Fibroblast of skin of right quadriceps (primary cell): Measurements from ENCODE around the gene ANGEL2.
"Not testable (repeated sequence)": the region's sequence is repeated elsewhere in the genome, so short reads cannot be mapped to it uniquely, and the experiment has no call there.

Experiments
- DNase-seq: peaks from one replicate; pipeline ENCODE4 v3.0.0-alpha.2; 2013

ANGEL2 gene, protein sequence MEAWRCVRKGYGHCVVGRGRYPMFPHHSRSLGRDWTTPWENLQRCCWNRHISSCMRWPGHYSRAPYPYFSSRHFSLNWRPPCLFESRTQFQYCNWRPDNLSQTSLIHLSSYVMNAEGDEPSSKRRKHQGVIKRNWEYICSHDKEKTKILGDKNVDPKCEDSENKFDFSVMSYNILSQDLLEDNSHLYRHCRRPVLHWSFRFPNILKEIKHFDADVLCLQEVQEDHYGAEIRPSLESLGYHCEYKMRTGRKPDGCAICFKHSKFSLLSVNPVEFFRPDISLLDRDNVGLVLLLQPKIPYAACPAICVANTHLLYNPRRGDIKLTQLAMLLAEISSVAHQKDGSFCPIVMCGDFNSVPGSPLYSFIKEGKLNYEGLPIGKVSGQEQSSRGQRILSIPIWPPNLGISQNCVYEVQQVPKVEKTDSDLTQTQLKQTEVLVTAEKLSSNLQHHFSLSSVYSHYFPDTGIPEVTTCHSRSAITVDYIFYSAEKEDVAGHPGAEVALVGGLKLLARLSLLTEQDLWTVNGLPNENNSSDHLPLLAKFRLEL

DNA sequence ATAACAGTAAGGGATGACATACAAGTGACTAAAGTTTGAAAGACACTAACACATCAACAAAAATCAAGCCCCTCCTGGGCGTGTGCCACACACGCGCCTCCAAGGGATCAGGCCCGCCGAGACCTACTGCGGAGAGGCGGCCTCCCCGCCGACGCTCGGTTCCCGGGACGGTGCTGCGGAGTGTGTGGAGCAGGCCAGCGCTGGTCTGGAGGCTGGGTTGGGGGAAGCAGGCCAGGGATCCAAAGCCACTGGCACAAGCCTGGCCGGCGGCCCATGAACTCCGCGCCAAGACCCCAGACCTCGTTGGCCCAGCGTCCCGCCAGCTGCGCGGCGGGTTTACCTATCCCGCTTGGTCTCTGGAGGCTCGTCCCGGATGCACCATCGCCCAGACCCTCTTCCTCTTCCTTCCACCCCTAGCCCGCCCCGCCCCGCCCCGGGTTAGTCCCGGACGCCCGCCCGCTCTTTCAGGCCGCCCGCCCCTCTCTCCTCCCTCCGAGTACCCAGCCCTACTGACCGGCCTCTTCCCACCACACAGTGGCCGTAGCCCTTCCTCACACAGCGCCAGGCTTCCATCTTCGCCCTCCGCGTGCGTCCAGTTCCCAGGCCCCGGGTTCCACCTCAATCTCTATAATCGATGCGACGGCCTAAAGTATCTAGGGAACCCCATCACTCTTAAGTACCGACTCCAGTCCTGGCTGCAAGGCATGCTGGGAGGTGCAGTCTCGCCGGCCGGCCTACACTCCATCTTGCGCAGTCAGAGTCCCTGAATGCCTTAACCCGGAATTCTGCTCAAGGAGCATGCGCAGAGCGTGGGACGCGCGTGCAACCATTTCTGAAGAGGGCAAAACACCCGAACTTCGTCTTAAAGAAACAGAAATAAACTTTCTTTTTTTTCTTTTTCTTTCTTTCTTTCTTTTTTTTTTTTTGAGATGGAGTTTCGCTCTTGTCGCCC, at the start of gene ANGEL2:
Gene ANGEL2, minus strand, starts transcription at position 769 of the 952 bp plus-strand sequence. Its CDS starts 196 bp downstream, at position 573.
- DNase-seq, result peak; percentile 97

DNA sequence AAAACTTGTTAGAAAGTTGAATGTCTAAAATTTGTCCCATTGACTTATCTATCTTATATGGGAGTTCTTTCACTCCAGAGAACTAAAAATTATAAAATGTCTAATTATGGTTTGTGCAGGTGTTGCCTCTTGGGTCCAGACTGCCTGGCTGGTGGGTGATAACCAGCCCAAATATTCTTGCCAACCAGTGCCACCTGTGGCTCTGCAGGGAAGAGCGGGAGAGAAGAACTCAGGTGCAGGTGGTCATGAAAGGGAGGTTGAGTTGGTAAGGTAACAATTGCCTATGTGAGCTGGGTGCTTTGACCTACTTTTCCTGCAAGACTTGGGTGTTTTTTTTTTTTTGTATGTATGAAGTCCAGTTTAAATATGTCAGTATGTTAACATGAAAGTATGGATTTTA, 45.6 kb upstream of the ANGEL2 start:
- no peak for DNase-seq

DNA sequence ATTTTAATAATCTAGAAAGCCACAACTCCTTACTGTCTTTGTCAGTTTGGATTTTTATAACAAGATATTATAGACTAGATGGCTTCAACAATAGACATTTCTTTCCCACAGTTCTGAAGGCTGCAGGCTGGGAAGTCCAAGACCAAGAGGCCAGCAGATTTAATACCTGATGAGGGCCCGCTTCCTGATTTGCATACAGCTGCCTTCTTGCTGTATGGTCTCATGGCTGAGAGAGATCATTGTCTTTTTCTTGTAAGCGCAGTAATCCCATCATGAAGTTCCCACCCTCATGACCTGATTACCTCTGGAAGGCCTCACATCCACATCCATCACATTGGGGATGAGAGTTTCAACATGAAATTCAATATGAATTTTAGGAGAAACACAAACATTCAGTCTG, 45.2 kb upstream of the ANGEL2 start:
- no peak for DNase-seq

DNA sequence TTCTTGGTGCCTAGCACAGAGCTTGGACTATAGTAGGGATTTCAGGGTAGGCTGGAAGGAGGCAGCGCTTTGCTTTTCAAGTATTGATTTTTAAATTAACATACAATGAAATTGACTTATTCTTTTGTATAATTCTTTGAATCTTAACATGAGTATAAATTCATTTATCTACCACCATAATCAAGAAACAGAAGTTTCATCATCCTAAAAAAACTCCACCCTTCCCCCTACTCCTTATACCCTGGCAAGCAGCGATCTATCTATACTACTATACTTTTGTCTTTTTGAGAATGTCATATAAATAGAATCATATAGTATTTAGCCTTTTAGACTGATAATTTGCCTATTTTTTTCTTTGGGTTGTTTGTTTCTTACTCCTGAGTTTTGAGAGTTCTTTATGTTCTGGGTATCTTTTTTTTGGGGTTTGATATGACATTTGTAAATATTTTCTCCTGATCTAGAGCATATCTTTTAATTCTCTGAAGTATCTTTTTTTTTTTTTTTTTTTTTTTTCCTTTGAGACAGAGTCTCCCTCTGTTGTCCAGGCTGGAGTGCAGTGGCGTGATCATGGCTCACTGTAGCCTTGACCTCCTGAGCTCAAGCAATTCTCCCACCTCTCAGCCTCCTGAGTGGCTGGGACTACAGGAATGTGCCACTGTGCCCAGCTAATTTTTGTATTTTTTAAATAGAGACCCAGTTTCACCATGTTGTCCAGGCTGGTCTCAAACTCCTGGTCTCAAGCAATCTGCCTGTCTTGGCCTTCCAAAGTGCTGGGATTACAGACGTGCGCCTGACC, 41.8 kb upstream of the ANGEL2 start:
- DNase-seq, result no peak

DNA sequence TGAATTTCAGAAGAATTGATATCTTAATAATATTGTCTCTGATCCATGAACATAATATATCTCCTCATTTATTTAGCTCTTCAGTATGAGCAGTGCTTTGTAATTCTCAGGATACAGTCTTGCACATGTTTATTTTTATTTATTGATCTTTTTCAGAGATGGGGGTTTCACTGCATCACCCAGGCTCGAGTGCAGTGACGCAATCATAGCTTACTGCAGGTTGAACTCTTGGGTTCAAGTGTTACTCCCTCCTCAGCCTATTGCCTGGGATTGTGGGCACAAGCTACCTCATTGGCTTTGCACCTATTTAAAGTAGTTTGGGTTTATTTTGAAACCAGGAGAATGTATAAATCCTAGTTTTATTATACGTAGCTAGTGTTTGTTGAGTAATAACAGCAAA, 40.1 kb upstream of the ANGEL2 start:
- DNase-seq, result no peak

DNA sequence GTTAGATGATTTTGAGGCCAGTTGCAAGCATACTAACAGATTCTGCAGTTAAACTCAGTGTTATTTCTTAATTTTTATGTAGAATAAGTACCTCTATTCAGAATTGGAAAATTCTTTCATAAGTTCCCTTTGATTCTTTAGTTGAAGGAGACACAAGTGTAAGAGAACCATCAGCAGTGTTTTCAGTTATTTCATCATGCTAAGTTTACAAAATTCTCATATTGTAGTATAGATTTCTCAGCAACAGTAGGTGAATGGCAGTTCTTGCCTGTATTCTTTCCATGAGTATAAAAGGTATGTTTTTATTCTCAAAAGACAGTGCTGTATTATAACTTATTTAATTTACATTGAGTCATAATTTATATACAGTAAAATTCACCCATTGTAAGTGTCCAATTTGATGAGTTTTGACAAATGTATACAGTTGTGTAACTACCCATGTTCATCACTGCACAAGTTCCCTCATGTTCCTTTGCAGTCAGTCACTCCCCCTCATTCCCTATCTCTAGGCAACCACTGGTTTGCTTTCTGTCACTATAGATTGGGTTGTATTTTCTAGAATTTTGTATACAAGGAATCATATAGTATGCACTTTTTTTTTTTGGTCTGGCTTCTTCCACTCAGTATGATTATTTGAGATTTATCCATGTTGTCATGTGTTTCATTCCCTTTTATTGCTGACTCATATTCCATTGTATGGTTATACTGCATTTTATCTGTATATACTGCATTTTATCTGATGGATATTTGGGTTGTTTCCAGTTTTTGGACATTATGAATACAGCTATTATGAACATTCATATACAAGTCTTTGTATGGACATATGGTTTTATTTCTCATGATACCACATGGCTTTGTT, 39.3 kb upstream of the ANGEL2 start:
- DNase-seq, result peak; percentile 11

DNA sequence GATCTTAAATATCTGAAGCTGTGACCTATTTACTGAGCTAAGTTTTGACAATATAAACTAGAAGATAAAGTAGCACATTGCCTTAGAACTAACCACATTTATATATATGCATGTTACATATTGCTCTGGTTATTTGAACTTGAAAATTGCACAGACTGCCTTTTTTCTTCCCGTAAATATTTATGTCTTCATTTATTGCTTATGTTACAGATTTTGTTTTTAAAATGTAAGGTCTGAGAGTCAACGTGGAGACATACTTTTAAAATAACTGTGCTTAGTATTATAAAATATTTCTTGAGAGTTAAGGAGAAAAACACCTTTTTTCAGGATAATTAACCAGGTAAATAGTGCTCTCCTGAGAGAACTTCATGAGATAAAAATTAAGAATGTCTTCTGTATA, 38.5 kb upstream of the ANGEL2 start:
- DNase-seq, result no peak

DNA sequence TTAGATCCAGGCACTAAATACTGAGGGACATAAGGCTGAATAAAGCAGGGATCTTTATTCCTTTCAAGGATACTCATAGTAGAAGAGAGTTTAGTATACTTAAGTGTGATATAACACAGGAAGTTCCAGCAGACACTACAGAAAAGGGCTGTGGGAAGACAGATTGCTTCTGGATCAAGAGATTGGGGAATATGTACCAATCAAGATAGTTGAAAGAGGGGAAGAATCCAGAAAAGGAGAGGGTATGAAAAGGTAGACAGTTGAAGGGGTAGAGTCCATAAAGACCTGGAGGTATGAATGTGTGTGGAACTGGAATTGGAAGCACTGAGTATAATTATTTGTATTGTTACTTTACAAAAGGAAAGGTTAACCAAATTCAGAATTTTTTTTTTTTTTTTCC, 37.8 kb upstream of the ANGEL2 start:
- DNase-seq, result no peak

DNA sequence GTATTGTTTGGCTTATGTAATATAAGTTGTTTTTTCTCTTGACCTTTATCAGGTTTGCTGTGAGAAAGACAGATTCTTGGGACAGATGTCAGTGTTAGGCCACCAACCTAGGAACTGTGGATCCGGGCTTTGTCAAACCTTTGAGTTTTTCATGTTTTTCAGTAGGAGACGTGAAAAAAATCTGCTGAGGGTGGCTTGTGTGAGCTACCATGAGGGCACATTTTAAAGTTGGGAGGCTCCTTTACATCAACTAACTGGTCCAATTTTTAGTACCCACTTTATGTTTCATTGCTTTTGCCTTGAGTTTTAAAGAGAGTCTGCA, 36.2 kb upstream of the ANGEL2 start:
- DNase-seq, result no peak

DNA sequence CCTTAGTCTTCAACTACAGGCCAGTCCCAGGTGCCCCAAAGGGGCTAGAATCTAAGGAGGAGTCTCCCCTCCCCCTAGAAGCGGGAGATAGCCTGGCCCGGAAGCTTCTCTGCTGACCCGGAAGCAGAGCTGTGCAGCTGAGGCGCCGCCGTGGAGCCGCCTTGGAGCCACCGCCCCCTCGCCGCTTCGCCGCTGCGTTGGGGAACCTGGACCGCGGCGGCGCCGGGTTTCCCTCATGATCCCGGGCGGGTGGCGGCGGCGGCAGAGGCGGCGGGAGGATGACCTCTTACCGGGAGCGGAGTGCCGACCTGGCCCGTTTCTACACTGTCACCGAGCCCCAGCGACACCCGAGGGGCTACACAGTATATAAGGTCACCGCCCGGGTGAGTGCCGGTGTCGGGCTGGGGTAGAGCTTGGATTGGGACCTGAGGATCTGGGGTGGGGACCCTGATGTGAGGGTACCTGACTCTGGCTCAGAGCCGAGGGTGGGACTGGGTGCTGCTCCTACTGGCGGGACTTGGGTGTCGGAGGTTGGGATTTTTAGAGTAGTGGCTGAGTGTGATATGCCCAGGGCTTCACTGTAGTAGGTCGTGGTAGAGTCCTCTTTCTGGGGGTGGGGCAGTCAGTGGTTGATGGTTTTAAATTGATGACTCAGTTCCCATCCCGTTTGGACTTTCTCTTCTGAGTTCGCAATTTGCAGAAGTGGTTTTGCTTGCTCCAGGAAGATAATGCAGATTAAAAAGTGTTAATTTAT, 35.6 kb upstream of the ANGEL2 start, which contains the start of gene RPS6KC1:
Gene RPS6KC1, plus strand, starts transcription at position 115 of the 754 bp plus-strand sequence. Its CDS starts 164 bp downstream, at position 279.
- DNase-seq, result peak; percentile 82

DNA sequence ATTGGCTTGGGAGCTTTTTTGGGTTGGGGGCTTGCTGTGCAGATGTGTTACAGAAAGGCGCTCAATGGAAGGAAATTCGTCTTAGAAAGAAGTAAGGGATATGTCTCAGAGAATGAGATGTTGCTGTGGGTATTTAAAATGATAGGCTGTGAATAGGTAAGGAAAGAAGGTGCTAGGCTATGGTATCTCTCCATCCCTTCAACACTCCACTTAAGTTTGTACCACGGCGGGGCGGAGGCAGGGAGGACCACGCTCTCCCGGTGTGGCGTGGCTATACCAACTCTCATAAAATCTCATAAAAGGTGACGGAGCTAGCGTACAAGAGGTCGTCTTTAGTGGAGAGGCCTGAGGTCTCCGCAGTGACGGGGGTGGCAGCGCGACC, 35.1 kb upstream of the ANGEL2 start:
- DNase-seq, result no peak

DNA sequence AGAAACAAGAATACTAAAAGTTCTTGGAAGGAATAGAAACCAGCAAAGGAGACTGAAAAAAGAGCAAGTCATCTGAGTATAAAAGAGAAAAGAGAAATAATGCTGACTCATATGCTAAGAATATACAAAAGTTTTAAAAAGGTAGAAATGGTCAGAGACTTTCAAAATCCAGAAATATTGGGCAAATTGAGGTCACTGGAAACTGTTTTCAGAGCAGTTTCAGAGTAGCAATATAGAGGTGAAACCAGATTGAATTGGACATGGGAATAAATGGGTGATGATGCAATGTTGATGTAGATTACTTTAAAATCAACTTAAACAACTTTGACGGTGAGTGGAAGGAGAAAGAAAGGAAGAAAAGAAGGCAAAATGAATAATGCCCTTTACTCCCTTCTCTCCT, 33.6 kb upstream of the ANGEL2 start:
- DNase-seq, result no peak

DNA sequence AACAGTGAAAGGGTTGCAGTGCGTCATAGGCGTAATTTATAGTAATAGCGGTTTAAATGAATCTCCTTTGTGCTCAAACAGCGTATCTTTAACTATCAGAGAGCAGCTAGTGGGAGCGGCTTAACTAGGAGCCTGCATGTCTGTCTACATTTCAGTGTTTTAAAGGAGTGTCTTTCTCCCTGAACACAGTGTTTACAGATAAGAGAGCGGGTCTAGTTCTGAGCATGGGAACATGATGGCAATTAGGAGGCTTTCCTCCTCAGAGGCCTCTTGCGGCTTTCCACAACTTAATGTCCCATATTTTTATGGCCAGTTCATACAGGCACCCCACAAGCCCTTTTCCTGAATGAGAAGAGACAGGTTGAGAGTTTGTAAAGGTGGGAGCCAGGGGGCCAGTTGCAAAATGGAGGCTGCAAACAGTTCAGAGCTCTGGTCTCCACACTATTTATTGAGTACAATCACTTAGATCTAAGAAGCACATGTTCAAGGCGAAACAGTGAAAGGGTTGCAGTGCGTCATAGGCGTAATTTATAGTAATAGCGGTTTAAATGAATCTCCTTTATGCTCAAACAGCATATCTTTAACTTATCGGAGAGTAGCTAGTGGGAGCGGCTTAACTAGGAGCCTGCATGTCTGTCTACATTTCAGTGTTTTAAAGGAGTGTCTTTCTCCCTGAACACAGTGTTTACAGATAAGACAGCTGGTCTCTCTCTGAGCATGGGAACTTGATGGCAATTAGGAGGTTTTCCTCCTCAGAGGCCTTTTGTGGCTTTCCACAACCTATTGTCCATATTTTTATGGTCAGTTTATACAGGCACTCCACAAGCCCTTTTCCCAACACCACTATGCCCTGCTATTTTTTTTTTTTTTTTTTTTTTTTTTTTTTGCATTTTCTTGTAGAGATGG, 29.9 kb upstream of the ANGEL2 start:
- not testable (repeated sequence) for DNase-seq

DNA sequence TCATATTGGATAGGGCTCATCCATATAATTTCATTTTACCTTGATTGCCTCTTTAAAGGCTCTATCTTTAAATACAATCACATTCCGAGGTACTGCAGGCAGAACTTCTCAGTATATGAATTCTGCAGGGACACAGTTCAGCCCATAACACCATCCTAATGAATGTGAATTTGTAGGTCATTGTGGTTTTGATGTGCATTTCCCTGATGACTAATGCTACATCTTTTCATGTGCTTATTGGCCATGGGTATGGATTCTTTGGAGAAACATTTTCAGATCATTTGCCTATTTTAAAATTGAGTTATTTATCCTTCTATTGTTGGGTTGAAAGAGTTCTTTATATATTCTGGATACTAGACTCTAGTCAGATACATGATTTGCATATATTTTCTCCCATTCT, 25.8 kb upstream of the ANGEL2 start:
- DNase-seq, result peak; percentile 69

DNA sequence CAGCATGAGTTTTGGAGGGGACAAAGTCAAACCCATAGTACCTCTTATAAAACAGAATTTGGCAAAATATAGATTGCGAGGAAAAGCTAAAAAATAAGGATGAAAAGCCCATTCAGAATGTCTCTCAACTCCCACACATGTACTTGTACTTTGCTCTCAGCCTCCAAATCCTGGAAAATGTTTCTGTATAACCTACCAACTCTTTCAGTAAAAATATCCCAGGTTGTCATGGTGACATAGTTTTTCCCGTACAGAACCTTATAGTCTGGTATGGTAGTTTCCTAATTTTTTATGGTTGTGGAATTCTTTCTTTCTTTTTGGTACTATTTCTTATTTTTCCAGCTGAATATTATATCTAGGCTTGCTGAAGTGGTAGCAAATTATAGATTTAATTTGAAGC, 19.9 kb upstream of the ANGEL2 start:
- DNase-seq, result no peak

DNA sequence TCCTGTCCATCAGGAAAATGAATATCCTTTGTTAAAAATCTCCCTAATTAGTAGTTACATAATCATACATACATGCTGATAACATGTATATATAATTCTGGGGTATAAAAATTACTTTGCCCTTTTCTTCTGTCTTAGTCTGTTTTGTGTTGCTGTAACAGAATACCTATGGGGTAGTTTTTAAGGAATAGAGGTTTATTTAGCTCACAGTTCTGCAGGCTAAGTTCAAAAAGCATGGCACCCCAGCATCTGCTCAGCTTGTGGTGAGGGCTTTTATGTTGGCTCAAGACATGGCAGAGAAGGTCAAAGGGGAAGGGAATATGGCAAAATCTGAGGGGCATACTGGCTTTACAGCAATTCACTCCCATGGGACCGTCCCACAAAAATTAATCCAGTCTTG, 19.0 kb upstream of the ANGEL2 start:
- no peak for DNase-seq

DNA sequence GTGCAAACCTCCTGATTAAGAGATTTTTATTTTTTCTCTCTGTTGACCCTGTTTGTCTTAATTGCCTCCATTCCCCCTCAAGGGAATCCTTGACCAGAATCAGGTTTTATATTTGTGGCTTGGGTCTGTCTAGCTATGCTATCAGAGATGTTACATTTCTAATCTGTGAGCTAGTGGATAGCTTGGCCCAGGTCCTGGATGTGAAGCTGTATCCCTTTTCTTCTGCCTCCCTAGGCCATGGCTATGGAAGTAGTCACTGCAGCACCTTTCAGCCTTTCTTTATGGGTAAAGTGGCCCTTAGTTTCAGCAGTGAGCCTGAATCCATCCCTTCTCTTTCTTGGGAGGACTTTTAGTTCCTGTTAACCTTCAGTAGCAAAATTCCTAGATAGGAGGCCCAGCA, 17.0 kb upstream of the ANGEL2 start:
- no peak for DNase-seq

DNA sequence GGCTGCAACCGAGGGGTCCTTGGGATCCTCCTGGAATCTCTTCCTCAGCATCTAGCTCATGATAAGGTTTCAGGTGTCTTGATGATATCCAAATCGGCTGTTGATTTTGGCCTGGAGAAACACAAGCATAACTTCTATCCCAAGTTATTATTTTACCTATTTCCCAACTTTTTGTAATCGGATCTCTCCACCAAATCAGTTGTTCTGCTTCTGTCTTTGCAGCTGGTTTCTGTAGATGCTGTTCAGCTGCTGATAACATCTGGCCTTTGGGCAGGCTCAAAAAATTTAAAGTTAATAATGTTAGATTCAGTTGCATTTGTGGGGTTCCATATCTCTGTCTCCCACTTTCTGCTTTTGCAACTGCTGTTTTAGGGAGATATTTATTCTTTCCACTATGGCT, 11.4 kb upstream of the ANGEL2 start:
- not testable (repeated sequence) for DNase-seq

DNA sequence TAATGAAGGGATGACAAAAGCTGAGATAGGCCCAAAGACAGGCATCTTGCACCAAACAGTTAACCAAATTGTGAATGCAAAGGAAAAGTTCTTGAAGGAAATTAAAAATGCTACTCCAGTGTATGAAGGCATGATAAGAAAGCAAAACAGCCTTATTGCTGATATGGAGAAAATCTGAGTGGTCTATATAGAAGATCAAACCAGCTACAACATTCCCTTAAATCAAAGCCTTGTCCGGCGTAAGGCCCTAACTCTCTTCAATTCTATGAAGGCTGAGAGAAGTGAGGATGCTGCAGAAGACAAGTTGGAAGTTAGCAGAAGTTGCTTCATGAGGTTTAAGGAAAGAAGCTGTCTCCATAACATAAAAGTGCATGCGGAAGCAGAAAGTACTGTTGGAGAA, 4.3 kb upstream of the ANGEL2 start:
- DNase-seq, result no peak

DNA sequence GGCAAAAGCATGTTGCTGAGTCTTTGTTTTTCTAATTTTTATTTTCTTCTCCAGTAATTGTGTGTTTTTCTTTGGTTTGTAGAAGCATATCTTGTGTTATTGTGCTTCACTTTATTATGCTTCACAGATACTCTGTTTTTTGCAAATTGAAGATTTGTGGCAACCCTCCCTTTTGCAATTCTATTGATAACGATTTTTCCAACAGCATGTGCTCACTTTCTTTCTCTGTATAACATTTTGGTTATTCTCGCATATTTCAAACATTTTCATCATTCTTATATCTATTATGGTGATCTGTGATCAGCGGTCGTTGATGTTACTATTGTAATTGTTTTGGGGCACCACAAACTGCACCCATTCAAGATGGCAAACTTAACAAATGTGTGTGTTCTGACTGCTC, 3.8 kb upstream of the ANGEL2 start:
- DNase-seq, result no peak
